Colonic mucosa (tissue), 4 donors: ENCODE measurements around the gene DYDC2. TPM values are rescaled to one million over a fixed set of nuclear protein-coding genes. Genes with fewer than 3 reads are reported as not detected.

Experiments used
- DNase-seq: peaks from one replicate; pipeline ENCODE4 v3.0.0-alpha.2; 2020
- H3K27ac ChIP-seq: fragments of 200-600 bp; one replicate; pipeline ENCODE4 v1.8.0; 2021
- H3K27me3 ChIP-seq: fragments of 200-600 bp; one replicate; pipeline ENCODE4 v1.8.0; 2021
- H3K36me3 ChIP-seq: fragments of 200-600 bp; one replicate; pipeline ENCODE4 v1.8.0; 2021
- H3K4me1 ChIP-seq: fragments of 200-600 bp; one replicate; pipeline ENCODE4 v1.8.0; 2021; ENCODE audit warnings: mild to moderate bottlenecking
- H3K4me3 ChIP-seq: fragments of 200-600 bp; one replicate; pipeline ENCODE4 v1.8.0; 2021
- H3K9ac ChIP-seq, 2 donors: one replicate each; pipeline ENCODE4 v1.7.0; 2013; ENCODE audit warnings: control low read depth in 2 of 2, low read depth in 2 of 2, low read length in 2 of 2
- H3K9me3 ChIP-seq: fragments of 200-600 bp; one replicate; pipeline ENCODE4 v1.8.0; 2021
- CTCF ChIP-seq: fragments of 200-600 bp; IDR thresholded peaks from one replicate; pipeline ENCODE4 v1.8.0; 2022; ENCODE audit warnings: antibody characterized with exemption, mild to moderate bottlenecking
- intact Hi-C: fragments of 100-400 bp; cut with DNase I; formaldehyde crosslinking; loops from one replicate; pipeline ENCODE4 v1.14.1; 2022
- total RNA-seq, 2 donors: library from RNA; stranded (reverse); fragmentation: NEBNext Ultra II Directional in 1 of 2; extraction: Animal tissue kit (Norgen Biotek cat#: 25700) in 1 of 2; gene quantifications; one replicate each; pipeline ENCODE4 v1.2.1, GENCODE V29; 2021
- donor health status: healthy.
- donor health status: DM: no; HTN: no; CAD: no.
- donor health status: DM: no; HTN: no; CAD: no.

DYDC2 gene
- total RNA-seq = 1 to 10 TPM in 1 of 2 donors, not detected in 1; 1.5 TPM

GRCh38 chr10:80356563-80356988, at the start of gene DYDC2, which contains the start of gene DYDC1:
Gene DYDC2 (plus strand): TSS chr10:80356781. CDS start chr10:80362444, 5,663 bp downstream.
Gene DYDC1 (minus strand): TSS chr10:80356755. CDS start chr10:80352601, 4,154 bp downstream.
- Histone ChIP-seq H3K9ac (peak within 1 kb of the TSS in 1 of 2 donors; percentile 20), H3K27ac (no peak within 1 kb of the TSS), H3K36me3 (no peaks in the 10 kb centered on the region), H3K9me3 (no peaks in the 10 kb centered on the region), H3K4me1 (no peaks in the 10 kb centered on the region), H3K4me3 (peak within 1 kb of the TSS; percentile 24), H3K27me3 (peaks cover 7% of the 10 kb centered on the region)
- no peak for TF ChIP-seq CTCF
- intact Hi-C loops = no loop called here
- DNase-seq = peak; percentile 45

GRCh38 chr10:80313523-80313922, 43.1 kb upstream of the DYDC2 start:
- intact Hi-C loops = no loop called here
- Histone ChIP-seq H3K9ac (no peak overlapping the region), H3K9me3 (no peaks in the 10 kb centered on the region), H3K27me3 (no peaks in the 10 kb centered on the region), H3K36me3 (no peaks in the 10 kb centered on the region), H3K27ac (no peak overlapping the region), H3K4me3 (no peak overlapping the region), H3K4me1 (no peaks in the 10 kb centered on the region)
- TF ChIP-seq CTCF = no peak
- DNase-seq = no peak

GRCh38 chr10:80315391-80315790, 41.2 kb upstream of the DYDC2 start:
- intact Hi-C loops = no loop called here
- TF ChIP-seq CTCF = no peak
- no peak overlapping the region for H3K27ac ChIP-seq
- no peaks in the 10 kb centered on the region for H3K9me3 ChIP-seq
- no peaks in the 10 kb centered on the region for H3K27me3 ChIP-seq
- no peaks in the 10 kb centered on the region for H3K36me3 ChIP-seq
- no peak for DNase-seq
- H3K9ac ChIP-seq = no peak overlapping the region
- no peak overlapping the region for H3K4me3 ChIP-seq
- H3K4me1 ChIP-seq = no peaks in the 10 kb centered on the region

GRCh38 chr10:80318742-80319141, 37.8 kb upstream of the DYDC2 start:
- no peaks in the 10 kb centered on the region for H3K4me1 ChIP-seq
- no peak for TF ChIP-seq CTCF
- no peaks in the 10 kb centered on the region for H3K27me3 ChIP-seq
- DNase-seq = no peak
- H3K4me3 ChIP-seq = no peak overlapping the region
- H3K9me3 ChIP-seq = no peaks in the 10 kb centered on the region
- H3K27ac ChIP-seq = no peak overlapping the region
- H3K9ac ChIP-seq = no peak overlapping the region
- intact Hi-C loops = no loop called here
- no peaks in the 10 kb centered on the region for H3K36me3 ChIP-seq

- H3K27ac ChIP-seq = no peak overlapping the region
- H3K4me3 ChIP-seq = no peak overlapping the region
- no peaks in the 10 kb centered on the region for H3K36me3 ChIP-seq
- TF ChIP-seq CTCF = no peak
- H3K27me3 ChIP-seq = no peaks in the 10 kb centered on the region
- DNase-seq = no peak
- H3K9ac ChIP-seq = no peak overlapping the region
- no peaks in the 10 kb centered on the region for H3K9me3 ChIP-seq
- intact Hi-C loops = no loop called here
- no peaks in the 10 kb centered on the region for H3K4me1 ChIP-seq
Observed at GRCh38 chr10:80319318-80319717, 37.3 kb upstream of the DYDC2 start.
